Mucosa of stomach (tissue), 1 donor: Measurements from ENCODE around the gene ZNF862.

Source experiments
- H3K27me3 ChIP-seq: one replicate; pipeline ENCODE4 v1.7.0; 2013; ENCODE audit warnings: mild to moderate bottlenecking, low read length; ENCODE audit not compliant: control insufficient read depth, insufficient read depth
- H3K36me3 ChIP-seq: one replicate; pipeline ENCODE4 v1.7.0; 2013; ENCODE audit warnings: low read length; ENCODE audit not compliant: control insufficient read depth, insufficient read depth
- H3K4me1 ChIP-seq: one replicate; pipeline ENCODE4 v1.7.0; 2013; ENCODE audit warnings: mild to moderate bottlenecking, low read length; ENCODE audit not compliant: control insufficient read depth, insufficient read depth
- H3K4me3 ChIP-seq: one replicate; pipeline ENCODE4 v1.7.0; 2013; ENCODE audit warnings: low read length
- H3K9ac ChIP-seq: one replicate; pipeline ENCODE4 v1.7.0; 2013; ENCODE audit warnings: mild to moderate bottlenecking, low read length, moderate library complexity
- H3K9me3 ChIP-seq: one replicate; pipeline ENCODE4 v1.7.0; 2013; ENCODE audit warnings: mild to moderate bottlenecking, low read length, moderate library complexity; ENCODE audit not compliant: control insufficient read depth
- donor health status: Pancreatic carcinoma.

The ZNF862 gene

DNA sequence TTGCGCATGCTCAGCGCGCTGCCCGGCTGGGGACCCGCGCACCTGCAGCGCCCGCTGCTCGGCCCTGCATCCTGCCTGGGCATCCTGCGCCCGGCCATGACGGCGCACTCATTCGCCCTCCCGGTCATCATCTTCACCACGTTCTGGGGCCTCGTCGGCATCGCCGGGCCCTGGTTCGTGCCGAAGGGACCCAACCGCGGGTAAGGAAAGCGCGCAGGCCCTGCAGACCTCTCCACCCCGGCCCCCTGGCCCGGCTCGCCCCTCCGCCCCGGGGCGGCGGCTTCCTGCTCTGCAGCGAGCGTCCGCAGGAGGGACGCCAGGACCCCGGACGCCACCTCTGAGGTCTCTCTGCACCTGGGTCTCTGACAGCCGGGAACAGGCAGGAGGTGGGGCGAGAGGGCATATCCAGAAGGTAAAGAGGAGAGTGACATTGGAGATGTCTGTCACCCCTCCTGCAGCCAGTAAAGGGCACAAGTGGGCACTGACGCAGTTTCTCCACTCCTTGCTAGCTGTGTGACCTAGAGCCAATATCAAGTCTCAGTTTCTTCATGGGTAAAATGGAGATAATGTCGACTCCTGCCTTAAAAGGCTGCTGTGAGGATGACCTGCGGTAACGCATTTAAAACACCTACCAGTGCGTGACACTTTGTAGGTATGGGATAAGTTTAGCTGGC, 35.9 kb downstream of the ZNF862 start:
- H3K27me3 ChIP-seq: peaks cover 5% of the 10 kb centered on the region
- peaks cover 18% of the 10 kb centered on the region for H3K4me1 ChIP-seq
- H3K9me3 ChIP-seq: no peaks in the 10 kb centered on the region
- H3K4me3 ChIP-seq: peak overlapping the region; percentile 60
- H3K9ac ChIP-seq: peak overlapping the region; percentile 76
- H3K36me3 ChIP-seq: no peaks in the 10 kb centered on the region

DNA sequence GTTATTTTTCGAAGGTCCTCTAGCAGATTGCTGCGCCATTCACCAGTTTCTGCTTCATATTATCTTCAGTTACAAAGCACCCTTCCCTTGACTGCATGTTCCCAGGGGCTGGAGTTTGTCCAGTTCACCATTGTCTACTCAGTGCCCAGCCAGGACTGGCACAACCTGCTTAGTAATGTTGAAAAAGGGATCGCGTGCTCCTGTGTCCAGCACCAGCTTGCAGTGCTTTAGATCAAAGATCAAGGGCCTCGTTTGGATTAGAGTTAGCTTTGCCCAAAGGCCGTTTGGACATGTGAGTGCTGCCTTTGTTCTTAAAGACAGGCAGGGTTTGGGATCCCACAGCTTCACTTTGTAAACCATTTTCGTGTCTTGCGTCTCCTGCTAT, 36.5 kb downstream of the ZNF862 start:
- Histone ChIP-seq H3K4me1 (peaks cover 18% of the 10 kb centered on the region), H3K4me3 (peak overlapping the region; percentile 60), H3K27me3 (peaks cover 5% of the 10 kb centered on the region), H3K36me3 (no peaks in the 10 kb centered on the region), H3K9me3 (no peaks in the 10 kb centered on the region), H3K9ac (peak overlapping the region; percentile 76)

- Histone ChIP-seq H3K9me3 (no peaks in the 10 kb centered on the region), H3K27me3 (peaks cover 5% of the 10 kb centered on the region), H3K9ac (no peak overlapping the region), H3K4me3 (no peak overlapping the region), H3K36me3 (no peaks in the 10 kb centered on the region), H3K4me1 (peaks cover 18% of the 10 kb centered on the region)
These were observed 37.2 kb downstream of the ZNF862 start for GRCh38 chr7:149875396-149875795.

DNA sequence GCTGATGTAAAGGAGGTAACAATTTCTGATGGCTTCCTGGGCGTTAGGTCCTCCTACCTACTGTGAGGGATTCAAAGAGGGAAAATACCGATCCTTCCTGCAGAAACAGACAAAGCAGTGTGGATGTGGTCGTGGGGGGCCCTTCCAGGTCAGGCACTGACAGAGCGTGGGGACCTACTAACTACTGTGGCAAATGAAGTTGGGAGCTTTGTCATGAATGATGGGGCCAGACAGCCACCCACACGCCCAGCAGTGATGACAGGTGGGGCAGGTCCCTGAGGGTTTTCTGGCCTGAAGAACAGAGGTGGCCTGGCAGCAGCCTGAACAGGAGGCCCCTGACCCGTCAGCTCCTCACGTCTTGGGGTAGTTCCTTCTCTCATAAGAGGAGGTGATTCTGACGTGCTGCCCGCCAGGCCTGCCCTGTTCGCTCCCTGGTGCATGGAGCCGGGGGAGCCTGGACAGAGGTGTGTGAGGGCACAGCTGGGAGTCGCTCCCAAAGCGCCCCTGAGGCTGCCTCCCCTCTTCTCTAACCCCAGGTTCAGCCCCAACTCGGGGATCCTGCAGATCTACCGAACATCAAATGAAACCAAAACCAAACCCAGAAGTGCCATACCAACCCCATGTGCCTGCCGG, 39.8 kb downstream of the ZNF862 start:
- Histone ChIP-seq H3K4me3 (no peak overlapping the region), H3K4me1 (peaks cover 11% of the 10 kb centered on the region), H3K9ac (no peak overlapping the region), H3K9me3 (no peaks in the 10 kb centered on the region), H3K27me3 (peaks cover 5% of the 10 kb centered on the region), H3K36me3 (no peaks in the 10 kb centered on the region)

DNA sequence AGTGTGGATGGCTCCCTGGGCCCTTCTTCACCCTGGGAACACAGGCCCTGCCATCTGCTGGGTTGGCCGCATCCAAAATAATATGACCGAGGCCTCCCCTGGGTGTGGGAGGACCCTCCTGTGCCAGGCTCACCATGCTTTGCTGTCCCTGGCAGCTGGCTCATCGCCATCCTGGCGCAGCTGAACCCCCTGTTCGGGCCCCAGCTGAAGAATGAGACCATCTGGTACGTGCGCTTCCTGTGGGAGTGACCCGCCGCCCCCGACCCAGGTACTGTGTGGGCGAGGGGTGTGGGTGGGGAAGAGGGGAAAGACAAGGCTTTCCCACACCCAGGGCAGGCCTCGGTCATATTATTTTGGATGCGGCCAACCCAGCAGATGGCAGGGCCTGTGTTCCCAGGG, 40.3 kb downstream of the ZNF862 start:
- no peaks in the 10 kb centered on the region for H3K9me3 ChIP-seq
- H3K36me3 ChIP-seq: no peaks in the 10 kb centered on the region
- H3K4me3 ChIP-seq: no peak overlapping the region
- H3K27me3 ChIP-seq: peaks cover 5% of the 10 kb centered on the region
- no peak overlapping the region for H3K9ac ChIP-seq
- peaks cover 13% of the 10 kb centered on the region for H3K4me1 ChIP-seq

- Histone ChIP-seq H3K4me3 (no peak overlapping the region), H3K36me3 (no peaks in the 10 kb centered on the region), H3K9ac (no peak overlapping the region), H3K4me1 (peaks cover 18% of the 10 kb centered on the region), H3K9me3 (no peaks in the 10 kb centered on the region), H3K27me3 (peaks cover 3% of the 10 kb centered on the region)
These were observed 41.1 kb downstream of the ZNF862 start for GRCh38 chr7:149879271-149879743.

GRCh38 chr7:149879766-149880637, 41.8 kb downstream of the ZNF862 start:
- H3K4me1 ChIP-seq: peaks cover 18% of the 10 kb centered on the region
- H3K27me3 ChIP-seq: no peaks in the 10 kb centered on the region
- H3K9me3 ChIP-seq: no peaks in the 10 kb centered on the region
- no peaks in the 10 kb centered on the region for H3K36me3 ChIP-seq
- H3K4me3 ChIP-seq: no peak overlapping the region
- H3K9ac ChIP-seq: no peak overlapping the region

GRCh38 chr7:149880638-149881311, 42.6 kb downstream of the ZNF862 start:
- Histone ChIP-seq H3K4me3 (no peak overlapping the region), H3K9ac (no peak overlapping the region), H3K4me1 (peaks cover 18% of the 10 kb centered on the region), H3K36me3 (no peaks in the 10 kb centered on the region), H3K27me3 (no peaks in the 10 kb centered on the region), H3K9me3 (no peaks in the 10 kb centered on the region)

DNA sequence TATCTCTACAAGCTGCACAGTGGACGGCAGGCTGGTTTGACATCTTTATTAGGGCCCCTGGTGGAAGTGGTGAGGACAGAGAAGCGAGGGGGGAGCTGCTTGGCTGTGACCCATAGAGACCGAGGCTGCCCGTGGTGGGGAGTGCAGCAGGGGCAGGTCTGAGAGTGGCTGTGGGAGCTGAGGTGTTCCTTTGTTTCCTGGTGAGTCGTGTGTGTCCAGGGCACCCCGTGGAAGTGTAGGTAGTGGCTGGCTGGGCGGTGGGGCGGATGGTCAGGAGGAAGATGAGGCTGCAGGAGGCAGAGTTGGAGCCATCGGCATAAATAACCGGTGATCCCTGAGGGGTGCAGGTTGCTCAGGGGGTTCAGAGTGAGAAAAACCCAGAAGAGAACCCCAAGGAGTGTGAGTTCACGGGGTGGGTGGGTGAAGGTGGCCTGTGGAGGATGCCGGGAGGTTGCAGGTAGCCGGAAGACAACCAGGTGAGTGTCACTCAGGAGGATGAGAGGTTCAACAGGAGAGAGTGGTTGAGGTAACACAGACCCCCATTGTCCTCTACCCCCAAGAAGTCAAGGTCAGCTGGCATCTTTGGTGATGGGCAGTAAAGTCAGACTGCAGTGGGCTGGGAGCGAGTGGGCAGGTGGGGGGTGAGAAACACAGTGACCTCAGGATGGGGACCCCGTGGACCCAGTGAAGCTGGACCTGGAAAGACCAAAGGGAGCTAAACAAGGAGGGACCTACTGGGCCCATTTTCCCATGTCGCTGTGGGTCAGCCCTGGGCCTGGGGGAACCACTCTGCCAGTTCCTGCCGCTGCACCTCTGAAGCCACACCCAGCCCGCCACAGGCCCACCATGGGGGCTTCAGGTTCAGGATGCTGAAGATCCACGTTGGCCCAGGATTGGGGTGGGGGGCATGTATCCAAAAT, 43.4 kb downstream of the ZNF862 start:
- H3K27me3 ChIP-seq: no peaks in the 10 kb centered on the region
- no peak overlapping the region for H3K9ac ChIP-seq
- H3K9me3 ChIP-seq: no peaks in the 10 kb centered on the region
- H3K4me3 ChIP-seq: no peak overlapping the region
- H3K36me3 ChIP-seq: no peaks in the 10 kb centered on the region
- H3K4me1 ChIP-seq: peaks cover 18% of the 10 kb centered on the region

GRCh38 chr7:149882248-149883047, 44.3 kb downstream of the ZNF862 start:
- Histone ChIP-seq H3K36me3 (no peaks in the 10 kb centered on the region), H3K9ac (no peak overlapping the region), H3K9me3 (no peaks in the 10 kb centered on the region), H3K4me3 (no peak overlapping the region), H3K4me1 (peaks cover 18% of the 10 kb centered on the region), H3K27me3 (no peaks in the 10 kb centered on the region)
